ENCODE measurements around the gene FBXL13. TPM values are rescaled to one million over a fixed set of nuclear protein-coding genes. Genes with fewer than 3 reads are reported as not detected.
"Not testable (repeated sequence)": the region's sequence is repeated elsewhere in the genome, so short reads cannot be mapped to it uniquely, and the experiment has no call there.

Gene FBXL13
- total RNA-seq, 1 experiment from 2014 or later, result 0.18 TPM

DNA sequence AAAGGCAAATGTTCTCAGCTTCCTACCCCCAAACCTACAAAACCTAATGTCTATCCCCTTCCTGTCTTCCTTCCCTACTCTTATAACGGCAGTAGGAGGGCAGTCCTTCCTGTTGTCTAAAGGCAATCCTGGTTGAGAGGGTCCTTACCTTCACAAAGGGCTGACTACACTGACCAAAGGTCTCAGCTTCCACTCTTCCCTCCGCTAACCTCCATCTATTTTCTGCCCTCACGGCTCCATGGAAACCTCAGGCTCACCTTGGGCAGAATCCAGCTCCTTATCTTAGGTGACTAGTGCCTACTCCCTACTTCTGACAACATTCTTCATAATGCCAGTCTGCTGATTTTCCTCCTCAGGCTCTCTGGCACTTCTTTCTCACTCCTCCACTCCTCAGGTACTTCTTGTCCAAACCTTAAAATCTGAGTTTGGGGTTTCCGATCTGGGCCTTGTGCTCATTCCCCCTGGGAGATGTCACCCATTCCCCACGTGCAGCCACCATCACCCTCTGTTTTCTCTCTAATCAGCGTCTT lies 542 bp downstream of the FBXL13 start:
- Histone ChIP-seq H3K9me3 (replicated peaks) (no peaks in the 10 kb centered on the region), H3K4me1 (replicated peaks) (peaks cover 15% of the 10 kb centered on the region), H3K36me3 (no peaks in the 10 kb centered on the region), H3K27ac (no peak overlapping the region), H3K4me3 (peak overlapping the region; percentile 82), H3K27me3 (replicated peaks) (no peaks in the 10 kb centered on the region)
- DNase-seq (ENCODE audit: low read depth in 1 of 2, low spot score in 2 of 2), result no peak

DNA sequence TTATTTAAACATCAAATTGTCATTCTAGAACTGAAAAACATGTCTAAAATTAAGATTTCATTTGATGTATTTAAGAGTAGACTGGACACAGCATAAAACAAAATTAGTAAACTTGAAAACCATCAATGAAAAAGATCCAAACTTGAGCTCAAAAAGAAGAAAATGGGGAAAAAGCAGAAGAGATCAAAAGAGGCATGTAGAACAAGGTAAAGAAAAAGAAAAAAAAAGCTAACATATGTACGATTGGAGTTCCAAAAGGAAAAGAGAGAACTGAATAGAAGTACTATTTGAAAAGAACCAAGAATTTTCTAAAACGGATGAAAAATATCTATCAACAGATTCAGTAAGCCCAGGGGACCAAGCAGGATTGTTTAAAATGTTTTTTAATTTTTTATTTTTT lies 3.6 kb downstream of the FBXL13 start:
- H3K4me1 ChIP-seq (replicated peaks), result peaks cover 13% of the 10 kb centered on the region
- no peak overlapping the region for H3K27ac ChIP-seq
- H3K36me3 ChIP-seq, result no peaks in the 10 kb centered on the region
- DNase-seq (ENCODE audit: low read depth in 1 of 2, low spot score in 2 of 2), result no peak
- no peak overlapping the region for H3K4me3 ChIP-seq
- no peaks in the 10 kb centered on the region for H3K27me3 ChIP-seq (replicated peaks)
- H3K9me3 ChIP-seq (replicated peaks), result no peaks in the 10 kb centered on the region

DNA sequence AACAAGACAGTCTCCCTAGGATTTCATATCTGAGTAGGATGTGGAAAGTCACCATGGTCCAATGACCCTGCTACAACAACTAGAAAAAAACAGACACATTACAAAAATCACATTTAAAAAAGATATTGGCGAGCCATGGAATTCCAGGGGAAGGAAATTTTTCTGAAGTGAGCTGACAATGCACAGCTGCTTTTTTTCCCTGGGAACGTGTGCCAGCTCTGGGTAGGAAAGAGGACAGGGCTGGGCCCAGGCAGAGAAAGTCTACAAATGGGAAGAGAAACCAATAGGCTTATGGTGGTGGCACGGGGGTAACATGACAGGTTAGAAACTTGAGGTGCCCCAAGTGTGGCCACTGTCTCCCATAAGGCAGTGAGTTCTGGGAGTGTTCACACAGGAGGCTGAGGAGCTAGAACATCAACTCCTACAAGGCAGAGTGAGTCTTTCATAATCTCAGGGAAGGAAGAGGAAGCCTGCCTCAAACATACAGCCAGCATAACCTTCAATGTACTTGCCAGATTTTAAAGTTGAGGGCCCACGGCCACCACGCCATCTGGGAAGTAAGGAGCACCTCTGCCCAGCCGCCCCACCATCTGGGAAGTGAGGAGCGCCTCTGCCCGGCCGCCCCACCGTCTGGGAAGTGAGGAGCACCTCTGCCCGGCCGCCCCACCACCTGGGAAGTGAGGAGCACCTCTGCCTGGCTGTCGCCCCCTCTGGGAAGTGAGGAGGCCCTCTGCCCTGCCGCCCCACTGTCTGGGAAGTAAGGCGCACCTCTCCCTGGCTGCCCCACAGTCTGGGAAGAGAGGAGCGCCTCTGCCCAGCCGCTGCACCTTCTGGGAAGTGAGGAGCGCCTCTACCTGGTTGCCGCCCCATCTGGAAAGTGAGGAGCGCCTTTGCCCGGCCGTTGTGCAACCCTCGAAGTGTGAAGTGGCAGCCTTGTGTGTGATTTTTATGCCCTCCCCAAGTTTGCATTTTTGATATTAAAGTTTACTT lies 5.9 kb downstream of the FBXL13 start:
- peaks cover 3% of the 10 kb centered on the region for H3K4me1 ChIP-seq (replicated peaks)
- H3K9me3 ChIP-seq (replicated peaks), result no peaks in the 10 kb centered on the region
- no peak overlapping the region for H3K27ac ChIP-seq
- no peaks in the 10 kb centered on the region for H3K27me3 ChIP-seq (replicated peaks)
- H3K4me3 ChIP-seq, result no peak overlapping the region
- DNase-seq (ENCODE audit: low read depth in 1 of 2, low spot score in 2 of 2), result no peak
- no peaks in the 10 kb centered on the region for H3K36me3 ChIP-seq

DNA sequence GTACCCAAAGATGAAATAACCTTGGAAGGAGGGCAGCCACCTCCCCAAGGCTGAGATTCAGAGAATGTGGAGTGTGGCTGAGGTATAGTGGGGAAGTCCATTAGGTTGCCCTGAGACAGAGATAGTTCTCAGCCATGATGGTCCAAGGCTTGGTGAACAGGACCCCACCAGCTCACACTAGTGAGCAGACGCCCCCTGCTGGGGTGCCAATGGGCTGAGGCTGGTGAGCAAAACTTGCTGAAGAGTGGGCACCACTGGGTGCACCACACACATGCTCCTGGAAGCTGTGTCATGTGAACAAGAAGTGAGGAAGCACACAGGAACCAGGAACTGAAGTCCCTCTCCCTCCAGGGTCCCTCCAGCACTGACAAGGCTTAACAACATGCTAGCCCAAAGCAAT lies 8.9 kb downstream of the FBXL13 start:
- Histone ChIP-seq H3K9me3 (replicated peaks) (no peaks in the 10 kb centered on the region), H3K27ac (no peak overlapping the region), H3K4me3 (no peak overlapping the region), H3K27me3 (replicated peaks) (no peaks in the 10 kb centered on the region), H3K4me1 (replicated peaks) (no peaks in the 10 kb centered on the region), H3K36me3 (no peaks in the 10 kb centered on the region)
- DNase-seq (ENCODE audit: low read depth in 1 of 2, low spot score in 2 of 2), result peak; percentile 28 to 71

DNA sequence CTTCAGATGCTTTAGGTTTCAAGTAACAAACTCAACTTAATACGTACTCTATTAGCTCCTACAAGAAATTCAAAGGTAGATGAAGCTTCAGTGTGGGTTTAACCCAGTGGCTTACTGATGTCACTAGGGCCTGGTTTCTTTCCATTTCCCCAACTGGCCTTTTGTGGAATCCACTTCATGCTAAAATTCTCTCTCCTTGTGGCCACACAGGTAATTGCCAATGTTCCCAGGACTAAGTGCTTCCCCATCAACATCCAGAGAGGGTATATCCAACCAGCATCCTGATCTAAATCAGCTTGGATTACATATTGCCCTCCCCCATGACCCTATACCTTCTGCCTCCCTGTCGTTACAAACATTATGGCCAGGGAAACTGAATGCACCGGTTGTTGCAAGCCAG lies 10.7 kb downstream of the FBXL13 start:
- H3K4me3 ChIP-seq, result no peak overlapping the region
- no peaks in the 10 kb centered on the region for H3K36me3 ChIP-seq
- H3K9me3 ChIP-seq (replicated peaks), result no peaks in the 10 kb centered on the region
- no peak overlapping the region for H3K27ac ChIP-seq
- H3K27me3 ChIP-seq (replicated peaks), result no peaks in the 10 kb centered on the region
- DNase-seq (ENCODE audit: low read depth in 1 of 2, low spot score in 2 of 2), result no peak
- H3K4me1 ChIP-seq (replicated peaks), result no peaks in the 10 kb centered on the region

DNA sequence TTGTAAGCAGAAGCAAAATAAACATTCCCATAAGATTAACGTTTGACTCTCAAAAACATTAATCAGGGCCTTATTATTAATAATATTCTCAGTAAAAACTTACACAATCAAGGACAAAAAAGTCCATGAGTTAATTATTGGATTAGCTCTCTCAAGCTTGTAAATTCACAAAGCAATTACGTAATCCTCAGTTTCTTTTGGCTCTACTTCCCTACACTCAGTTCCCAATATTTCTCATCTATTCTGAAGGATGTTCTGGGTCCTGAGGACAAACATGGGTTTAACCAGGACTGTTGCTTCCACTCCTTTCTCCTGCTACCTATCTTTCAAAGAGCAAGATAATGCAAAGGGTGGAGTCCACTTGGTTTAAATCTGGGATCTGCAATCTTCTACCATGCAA lies 15.1 kb downstream of the FBXL13 start:
- Histone ChIP-seq H3K27ac (no peak overlapping the region), H3K27me3 (replicated peaks) (no peaks in the 10 kb centered on the region), H3K36me3 (no peaks in the 10 kb centered on the region), H3K9me3 (replicated peaks) (no peaks in the 10 kb centered on the region), H3K4me3 (no peak overlapping the region), H3K4me1 (replicated peaks) (no peaks in the 10 kb centered on the region)
- DNase-seq (ENCODE audit: low read depth in 1 of 2, low spot score in 2 of 2), result no peak

DNA sequence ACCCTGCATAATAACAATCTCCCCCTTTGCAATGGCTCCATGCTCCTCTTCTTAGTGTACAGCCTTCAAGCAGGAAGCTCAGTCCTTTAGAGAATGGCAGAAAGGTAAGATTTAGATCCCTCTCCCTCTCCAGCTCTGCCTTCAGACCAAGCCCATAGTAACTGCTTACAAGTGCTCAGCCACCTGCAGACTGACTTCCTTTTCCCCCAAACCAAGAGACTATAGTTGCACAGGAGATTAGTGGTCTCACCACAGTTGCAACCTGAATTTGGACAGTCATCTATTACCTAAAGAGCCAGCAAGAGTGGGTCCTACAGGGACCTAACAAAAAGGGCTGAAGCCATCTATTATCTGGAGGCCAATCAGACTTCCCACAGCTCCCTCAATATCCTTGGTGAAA lies 16.5 kb downstream of the FBXL13 start:
- Histone ChIP-seq H3K27ac (no peak overlapping the region), H3K36me3 (no peaks in the 10 kb centered on the region), H3K9me3 (replicated peaks) (no peaks in the 10 kb centered on the region), H3K4me3 (no peak overlapping the region), H3K4me1 (replicated peaks) (no peaks in the 10 kb centered on the region), H3K27me3 (replicated peaks) (no peaks in the 10 kb centered on the region)
- no peak for DNase-seq (ENCODE audit: low read depth in 1 of 2, low spot score in 2 of 2)

DNA sequence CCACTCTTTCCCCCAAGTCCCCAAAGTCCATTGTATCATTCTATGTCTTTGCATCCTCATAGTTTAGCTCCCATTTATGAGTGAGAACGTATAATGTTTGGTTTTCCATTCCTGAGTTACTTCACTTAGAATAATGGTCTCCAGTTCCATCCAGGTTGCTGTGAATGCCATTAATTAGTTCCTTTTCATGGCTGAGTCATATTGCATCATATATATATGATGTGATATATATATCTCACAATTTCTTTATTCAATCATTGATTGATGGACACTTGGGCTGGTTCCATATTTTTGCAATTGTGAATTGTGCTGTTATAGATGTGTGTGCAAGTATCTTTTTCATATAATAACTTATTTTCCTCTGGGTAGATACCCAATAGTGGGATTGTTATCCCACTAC lies 18.6 kb downstream of the FBXL13 start:
- DNase-seq (ENCODE audit: low read depth in 1 of 2, low spot score in 2 of 2); H3K36me3 ChIP-seq; H3K4me3 ChIP-seq; H3K27me3 ChIP-seq (replicated peaks); H3K27ac ChIP-seq; H3K4me1 ChIP-seq (replicated peaks); H3K9me3 ChIP-seq (replicated peaks): not testable (repeated sequence)

DNA sequence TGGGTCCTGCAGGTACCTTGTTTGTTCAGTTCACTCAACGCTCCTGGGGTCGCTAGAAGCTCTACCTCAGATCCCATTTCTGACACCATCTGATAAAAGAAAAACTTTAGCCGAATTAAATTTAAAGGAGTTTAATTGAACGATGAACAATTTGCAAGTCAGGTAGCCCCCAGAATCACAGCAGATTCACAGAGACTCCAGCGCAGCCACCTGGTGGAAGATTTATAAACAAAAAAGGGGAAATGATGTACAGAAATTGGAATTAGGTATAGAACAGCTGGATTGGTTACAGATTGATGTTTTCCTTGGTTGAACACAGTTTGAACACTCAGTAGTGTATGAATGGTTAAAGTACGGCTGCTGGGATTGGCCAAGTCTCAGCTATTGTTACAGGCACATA lies 23.1 kb downstream of the FBXL13 start:
- H3K4me3 ChIP-seq, result no peak overlapping the region
- no peaks in the 10 kb centered on the region for H3K27me3 ChIP-seq (replicated peaks)
- H3K9me3 ChIP-seq (replicated peaks), result no peaks in the 10 kb centered on the region
- no peak for DNase-seq (ENCODE audit: low read depth in 1 of 2, low spot score in 2 of 2)
- no peaks in the 10 kb centered on the region for H3K4me1 ChIP-seq (replicated peaks)
- no peaks in the 10 kb centered on the region for H3K36me3 ChIP-seq
- H3K27ac ChIP-seq, result no peak overlapping the region

DNA sequence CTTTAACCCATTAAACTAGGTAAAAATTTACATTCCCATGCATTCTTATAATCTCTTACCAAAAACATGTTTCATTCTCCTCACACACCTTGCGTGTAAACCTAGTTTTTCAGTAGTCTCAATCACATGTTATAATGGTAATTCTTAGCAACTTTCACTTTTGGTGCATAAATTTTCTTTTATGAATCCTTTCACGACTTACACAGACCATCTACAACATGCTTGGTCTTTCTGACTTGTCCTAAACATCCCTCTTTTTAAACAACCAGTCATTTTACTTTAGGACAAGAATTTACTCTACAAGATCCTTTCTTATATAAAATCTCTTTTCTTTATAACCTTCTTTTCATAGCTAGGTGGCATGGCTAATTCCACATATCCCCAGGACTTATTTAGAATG lies 25.8 kb downstream of the FBXL13 start:
- no peak overlapping the region for H3K4me3 ChIP-seq
- DNase-seq (ENCODE audit: low read depth in 1 of 2, low spot score in 2 of 2), result no peak
- no peaks in the 10 kb centered on the region for H3K27me3 ChIP-seq (replicated peaks)
- H3K36me3 ChIP-seq, result no peaks in the 10 kb centered on the region
- no peaks in the 10 kb centered on the region for H3K4me1 ChIP-seq (replicated peaks)
- H3K9me3 ChIP-seq (replicated peaks), result no peaks in the 10 kb centered on the region
- H3K27ac ChIP-seq, result no peak overlapping the region

DNA sequence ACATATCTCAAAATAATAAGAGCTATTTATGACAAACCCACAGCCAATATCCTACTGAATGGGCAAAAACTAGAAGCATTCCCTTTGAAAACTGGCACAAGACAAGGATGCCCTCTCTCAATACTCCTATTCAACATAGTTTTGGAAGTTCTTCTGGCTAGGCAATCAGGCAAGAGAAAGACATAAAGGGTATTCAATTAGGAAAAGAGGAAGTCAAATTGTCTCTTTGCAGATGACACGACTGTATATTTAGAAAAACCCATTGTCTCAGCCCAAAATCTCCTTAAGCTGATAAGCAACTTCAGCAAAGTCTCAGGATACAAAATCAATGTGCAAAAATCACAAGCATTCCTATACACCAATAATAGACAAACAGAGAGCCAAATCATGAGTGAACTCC lies 32.8 kb downstream of the FBXL13 start:
- not testable (repeated sequence) for H3K27me3 ChIP-seq (replicated peaks); H3K9me3 ChIP-seq (replicated peaks); H3K36me3 ChIP-seq; H3K27ac ChIP-seq; H3K4me1 ChIP-seq (replicated peaks); DNase-seq (ENCODE audit: low read depth in 1 of 2, low spot score in 2 of 2); H3K4me3 ChIP-seq

DNA sequence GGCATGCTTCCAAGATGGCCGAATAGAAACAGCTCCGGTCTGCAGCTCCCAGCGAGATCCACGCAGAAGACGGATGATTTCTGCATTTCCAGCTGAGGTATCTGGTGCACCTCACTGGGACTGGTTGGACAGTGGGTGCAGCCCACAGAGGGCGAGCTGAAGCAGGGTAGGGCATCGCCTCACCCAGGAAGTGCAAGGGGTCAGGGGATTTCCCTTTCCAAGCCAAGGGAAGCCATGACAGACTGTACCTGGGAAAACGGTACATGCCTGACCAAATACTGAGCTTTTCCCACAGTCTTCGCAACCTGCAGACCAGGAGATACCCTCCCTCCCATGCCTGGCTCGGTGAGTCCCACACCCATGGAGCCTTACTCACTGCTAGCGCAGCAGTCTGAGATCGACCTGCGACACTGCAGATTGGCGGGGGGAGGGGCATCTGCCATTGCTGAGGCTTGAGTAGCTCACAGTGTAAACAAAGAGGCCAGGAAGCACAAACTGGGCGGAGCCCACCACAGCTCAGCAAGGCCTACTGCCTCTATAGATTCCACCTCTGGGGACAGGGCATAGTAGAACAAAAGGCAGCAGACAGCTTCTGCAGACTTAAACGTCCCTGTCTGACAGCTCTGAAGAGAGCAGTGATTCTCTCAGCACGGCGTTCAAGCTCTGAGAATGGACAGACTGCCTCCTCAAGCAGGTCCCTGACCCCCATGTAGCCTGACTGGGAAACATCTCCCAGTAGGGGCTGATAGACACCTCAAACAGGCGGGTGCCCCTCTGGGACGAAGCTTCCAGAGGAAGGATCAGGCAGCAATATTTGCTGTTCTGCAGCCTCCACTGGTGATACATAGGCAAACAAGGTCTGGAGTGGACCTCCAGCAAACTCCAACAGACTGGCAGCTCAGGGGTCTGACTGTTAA lies 36.5 kb downstream of the FBXL13 start:
- peak in 1 of 2 experiments; percentile 46 for DNase-seq (ENCODE audit: low read depth in 1 of 2, low spot score in 2 of 2)
- H3K36me3 ChIP-seq; H3K4me1 ChIP-seq (replicated peaks); H3K27ac ChIP-seq; H3K4me3 ChIP-seq; H3K9me3 ChIP-seq (replicated peaks); H3K27me3 ChIP-seq (replicated peaks): not testable (repeated sequence)

DNA sequence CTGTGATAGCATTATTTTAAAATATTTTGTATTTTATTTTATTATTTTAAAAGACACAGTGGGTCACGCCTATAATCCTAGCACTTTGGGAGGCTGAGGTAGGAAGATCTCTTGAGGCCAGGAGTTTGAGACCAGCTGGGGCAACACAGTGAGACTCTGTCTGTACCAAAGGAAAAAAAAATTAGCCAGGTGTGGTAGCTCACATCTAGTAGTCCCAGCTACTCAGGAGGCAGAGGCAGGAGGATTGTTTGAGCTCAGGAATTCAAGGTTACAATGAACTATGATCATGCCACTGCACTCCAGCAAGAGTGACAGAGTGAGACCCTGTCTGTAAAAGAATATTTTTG lies 37.1 kb downstream of the FBXL13 start:
- H3K4me3 ChIP-seq, result no peak overlapping the region
- no peak for DNase-seq (ENCODE audit: low read depth in 1 of 2, low spot score in 2 of 2)
- H3K27me3 ChIP-seq (replicated peaks), result no peaks in the 10 kb centered on the region
- no peaks in the 10 kb centered on the region for H3K36me3 ChIP-seq
- H3K27ac ChIP-seq, result no peak overlapping the region
- no peaks in the 10 kb centered on the region for H3K9me3 ChIP-seq (replicated peaks)
- H3K4me1 ChIP-seq (replicated peaks), result peaks cover 4% of the 10 kb centered on the region; the same call in 1 of the 2 replicates

DNA sequence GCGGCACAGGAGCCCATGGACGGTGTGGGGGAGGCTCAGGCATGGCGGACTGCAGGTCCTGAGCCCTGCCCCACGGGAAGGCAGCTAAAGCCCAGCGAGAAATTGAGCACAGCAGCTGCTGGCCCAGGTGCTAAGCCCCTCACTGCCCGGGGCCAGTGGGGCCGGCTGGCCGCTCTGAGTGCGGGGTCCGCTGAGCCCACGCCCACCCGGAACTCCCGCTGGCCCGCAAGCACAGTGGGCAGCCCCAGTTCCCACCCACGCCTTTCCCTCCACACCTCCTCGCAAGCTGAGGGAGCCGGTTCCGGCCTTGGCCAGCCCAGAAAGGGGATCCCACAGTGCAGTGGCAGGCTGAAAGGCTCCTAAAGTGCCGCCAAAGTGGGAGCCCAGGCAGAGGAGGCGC lies 40.3 kb downstream of the FBXL13 start:
- H3K4me3 ChIP-seq; H3K4me1 ChIP-seq (replicated peaks); H3K36me3 ChIP-seq; H3K27ac ChIP-seq; H3K9me3 ChIP-seq (replicated peaks); H3K27me3 ChIP-seq (replicated peaks); DNase-seq (ENCODE audit: low read depth in 1 of 2, low spot score in 2 of 2): not testable (repeated sequence)
